ENCODE measurements around the gene ARHGEF25. TPM values are rescaled to one million over a fixed set of nuclear protein-coding genes. Genes with fewer than 3 reads are reported as not detected.
"Not testable (repeated sequence)": the region's sequence is repeated elsewhere in the genome, so short reads cannot be mapped to it uniquely, and the experiment has no call there.

Gene ARHGEF25
- total RNA-seq, 1 donor from 2014 or later: 13.0 TPM

DNA sequence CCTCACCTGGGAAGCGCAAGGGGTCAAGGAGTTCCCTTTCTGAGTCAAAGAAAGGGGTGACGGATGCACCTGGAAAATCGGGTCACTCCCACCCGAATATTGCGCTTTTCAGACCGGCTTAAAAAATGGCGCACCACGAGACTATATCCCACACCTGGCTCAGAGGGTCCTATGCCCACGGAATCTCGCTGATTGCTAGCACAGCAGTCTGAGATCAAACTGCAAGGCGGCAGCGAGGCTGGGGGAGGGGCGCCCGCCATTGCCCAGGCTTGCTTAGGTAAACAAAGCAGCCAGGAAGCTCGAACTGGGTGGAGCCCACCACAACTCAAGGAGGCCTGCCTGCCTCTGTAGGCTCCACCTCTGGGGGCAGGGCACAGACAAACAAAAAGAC is 35.4 kb downstream of the ARHGEF25 start:
- intact Hi-C loops (cut with DNase I); DNase-seq (ENCODE audit: missing footprints); ATAC-seq: not testable (repeated sequence)

DNA sequence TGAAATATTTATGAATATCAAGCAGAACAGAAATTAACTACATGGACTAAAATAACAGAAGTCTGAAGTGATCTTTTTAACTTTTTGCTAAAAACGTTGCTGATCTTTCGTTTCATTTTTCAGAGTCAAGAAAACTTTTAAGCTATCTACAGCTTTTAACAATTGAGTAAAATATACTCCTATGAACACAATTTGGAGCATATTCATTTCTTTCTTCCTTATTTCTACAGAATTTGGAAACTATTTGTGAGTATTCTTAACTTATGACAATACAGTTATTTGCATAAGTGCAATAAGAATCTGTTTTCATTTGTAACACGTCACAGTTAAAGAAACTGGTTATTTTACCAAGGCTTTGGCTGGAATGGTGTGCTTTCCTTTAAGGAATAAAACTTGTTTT is 42.8 kb downstream of the ARHGEF25 start:
- DNase-seq (ENCODE audit: missing footprints): no peak
- intact Hi-C loops (cut with DNase I): no loop called here
- no peak for ATAC-seq

GRCh38 chr12:57655541-57656240 is 44.5 kb downstream of the ARHGEF25 start:
- no peak for ATAC-seq
- intact Hi-C loops (cut with DNase I): no loop called here
- DNase-seq (ENCODE audit: missing footprints): no peak

- DNase-seq (ENCODE audit: missing footprints); ATAC-seq; intact Hi-C loops (cut with DNase I): not testable (repeated sequence)
Observed at GRCh38 chr12:57656408-57656807, 45.2 kb downstream of the ARHGEF25 start.

DNA sequence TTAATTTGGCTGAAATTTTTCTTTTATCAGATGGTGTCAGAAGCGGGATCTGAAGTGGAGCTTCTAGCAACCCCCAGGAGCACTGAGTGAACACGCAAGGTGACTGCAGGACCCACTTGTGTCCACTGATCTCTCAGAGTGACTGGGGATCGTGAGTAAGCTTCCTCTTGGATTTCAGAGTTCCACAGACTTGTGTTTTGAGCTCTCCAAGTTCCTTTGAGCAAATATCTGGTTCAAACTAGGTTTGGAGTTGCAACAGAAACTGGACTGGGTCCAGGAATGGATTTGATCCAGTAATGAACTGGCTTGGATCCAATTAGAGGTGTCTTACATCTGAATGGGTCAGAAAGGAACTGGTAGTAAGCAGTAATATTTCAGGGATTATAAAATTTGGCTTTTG is 46.5 kb downstream of the ARHGEF25 start:
- ATAC-seq (no peak), DNase-seq (ENCODE audit: missing footprints) (no peak)
- intact Hi-C loops (cut with DNase I): no loop called here

- intact Hi-C loops (cut with DNase I): no loop called here
- no peak for ATAC-seq
- DNase-seq (ENCODE audit: missing footprints): no peak
Observed at GRCh38 chr12:57658890-57659289, 47.7 kb downstream of the ARHGEF25 start.

DNA sequence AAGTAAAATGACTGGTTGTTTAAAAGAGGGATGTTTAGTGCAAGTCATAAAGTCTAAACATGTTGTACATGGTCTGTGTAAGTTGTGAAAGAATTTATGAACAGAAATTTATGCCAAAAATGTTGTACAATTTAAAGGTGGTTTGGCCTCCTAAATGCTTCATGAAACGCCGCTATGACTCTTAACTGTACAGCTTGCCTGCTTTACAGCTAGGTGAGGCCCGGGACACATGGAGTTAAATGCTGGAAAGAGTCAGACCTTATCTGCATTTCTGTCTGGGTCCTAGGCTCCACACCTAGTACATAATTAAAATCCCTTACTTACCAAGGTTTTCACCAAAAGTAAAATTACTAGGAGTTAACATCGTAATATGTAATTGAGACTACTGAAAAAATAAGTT is 50.1 kb downstream of the ARHGEF25 start:
- intact Hi-C loops (cut with DNase I): no loop called here
- no peak for DNase-seq (ENCODE audit: missing footprints)
- ATAC-seq: no peak

DNA sequence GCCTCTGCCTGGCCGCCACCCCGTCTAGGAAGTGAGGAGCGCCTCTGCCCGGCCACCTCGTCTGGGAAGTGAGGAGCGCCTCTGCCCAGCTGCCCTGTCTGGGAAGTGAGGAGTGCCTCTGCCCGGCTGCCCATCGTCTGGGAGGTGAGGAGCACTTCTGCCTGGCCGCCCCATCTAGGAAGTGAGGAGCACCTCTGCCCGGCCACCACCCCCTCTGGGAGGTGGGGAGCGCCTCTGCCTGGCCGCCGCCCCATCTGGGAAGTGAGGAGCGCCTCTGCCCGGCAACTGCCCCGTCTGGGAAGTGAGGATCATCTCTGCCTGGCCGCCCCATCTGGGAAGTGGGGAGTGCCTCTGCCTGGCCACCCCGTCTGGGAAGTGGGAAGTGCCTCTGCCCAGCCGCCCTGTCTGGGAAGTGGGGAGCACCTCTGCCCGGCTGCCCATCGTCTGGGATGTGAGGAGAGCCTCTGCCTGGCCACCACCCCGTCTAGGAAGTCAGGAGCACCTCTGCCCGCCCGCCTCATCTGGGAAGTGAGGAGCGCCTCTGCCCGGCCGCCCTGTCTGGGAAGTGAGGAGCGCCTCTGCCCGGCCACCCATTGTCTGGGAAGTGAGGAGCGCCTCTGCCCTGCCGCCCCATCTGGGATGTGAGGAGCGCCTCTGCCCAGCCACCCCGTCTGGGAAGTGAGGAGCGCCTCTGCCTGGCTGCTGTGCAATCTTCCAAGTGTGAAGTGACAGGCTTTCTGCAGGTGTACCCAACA is 54.0 kb downstream of the ARHGEF25 start:
- DNase-seq (ENCODE audit: missing footprints); intact Hi-C loops (cut with DNase I); ATAC-seq: not testable (repeated sequence)

Other genes starting within 250 kb of the ARHGEF25 start
- 56.7 TPM for gene R3HDM2, start 180.4 kb upstream of the ARHGEF25 start, total RNA-seq
- not detected for gene INHBC, start 176.7 kb upstream of the ARHGEF25 start, total RNA-seq
- gene INHBE, start 156.1 kb upstream of the ARHGEF25 start, total RNA-seq: not detected
- 0.92 TPM for gene GLI1, start 151.7 kb upstream of the ARHGEF25 start, total RNA-seq
- 6.4 TPM for gene ARHGAP9, start 131.6 kb upstream of the ARHGEF25 start, total RNA-seq
- 89.7 TPM for gene MARS1, start 123.4 kb upstream of the ARHGEF25 start, total RNA-seq
- gene DDIT3, start 90.9 kb upstream of the ARHGEF25 start, total RNA-seq: 19.2 TPM
- gene MBD6, start 88.6 kb upstream of the ARHGEF25 start, total RNA-seq: 34.5 TPM
- 92.5 TPM for gene DCTN2, start 64.2 kb upstream of the ARHGEF25 start, total RNA-seq
- 0.05 TPM for gene KIF5A, start 61.4 kb upstream of the ARHGEF25 start, total RNA-seq
- gene PIP4K2C, start 20.2 kb upstream of the ARHGEF25 start, total RNA-seq: 13.1 TPM
- 23.8 TPM for gene DTX3, start 6.6 kb upstream of the ARHGEF25 start, total RNA-seq
- gene B4GALNT1, start 21.8 kb downstream of the ARHGEF25 start, total RNA-seq: 7.3 TPM
- gene OS9, start 82.7 kb downstream of the ARHGEF25 start, total RNA-seq: 110 TPM
- gene AGAP2, start 127.3 kb downstream of the ARHGEF25 start, total RNA-seq: 7.8 TPM
- 27.9 TPM for gene TSPAN31, start 133.6 kb downstream of the ARHGEF25 start, total RNA-seq
- gene CDK4, start 140.9 kb downstream of the ARHGEF25 start, total RNA-seq: 42.3 TPM
- gene MARCHF9, start 143.7 kb downstream of the ARHGEF25 start, total RNA-seq: 14.5 TPM
- 0.49 TPM for gene CYP27B1, start 155.6 kb downstream of the ARHGEF25 start, total RNA-seq
- gene METTL1, start 160.7 kb downstream of the ARHGEF25 start, total RNA-seq: 7.0 TPM
- gene EEF1AKMT3, start 161.2 kb downstream of the ARHGEF25 start, total RNA-seq: 1.2 TPM
- 48.2 TPM for gene TSFM, start 171.4 kb downstream of the ARHGEF25 start, total RNA-seq
- gene AVIL, start 207.3 kb downstream of the ARHGEF25 start, total RNA-seq: 2.1 TPM
- gene CTDSP2, start 235.3 kb downstream of the ARHGEF25 start, total RNA-seq: 105 TPM

Measured in Right ventricle myocardium inferior (tissue), 1 donor.